Hematopoietic multipotent progenitor cell (in vitro differentiated cells): ENCODE data around the gene TIMM17B. TPM values are rescaled to one million over a fixed set of nuclear protein-coding genes. Genes with fewer than 3 reads are reported as not detected.

ENCODE experiments used
- DNase-seq, 3 donors: peaks; one replicate each; pipeline ENCODE4 v3.0.0-alpha.2; 2011 to 2015; ENCODE audit warnings: low read depth in 2 of 3, low spot score in 2 of 3
- total RNA-seq: library from RNA; depleted of rRNA; stranded (reverse); fragments of >200 nt; gene quantifications from one replicate; pipeline ENCODE4 v1.2.3, GENCODE V29; 2012

Gene TIMM17B
- 37.2 TPM for total RNA-seq

- DNase-seq: peak; percentile 72 to 96 (median 92)
These were observed at the start of gene TIMM17B, which contains the start of gene PQBP1 for GRCh38 chrX:48897625-48898306. TIMM17B (minus strand) TSS chrX:48897768; CDS start chrX:48897749, 19 bp downstream. PQBP1 (plus strand) TSS chrX:48897930; CDS start chrX:48898510, 580 bp downstream.

GRCh38 chrX:48945517-48946348 is 48.2 kb upstream of the TIMM17B start:
- peak in 1 of 3 donors; percentile 47 for DNase-seq

GRCh38 chrX:48942895-48943294 is 45.3 kb upstream of the TIMM17B start:
- DNase-seq: no peak

GRCh38 chrX:48940404-48940955 is 42.9 kb upstream of the TIMM17B start:
- DNase-seq: peak in 1 of 3 donors; percentile 19

- DNase-seq: no peak
These were observed 42.1 kb upstream of the TIMM17B start for GRCh38 chrX:48939524-48940228.

- peak in 2 of 3 donors; percentile 62 to 85 for DNase-seq
These were observed 41.3 kb upstream of the TIMM17B start for GRCh38 chrX:48938721-48939425.

- peak; percentile 76 to 93 (median 83) for DNase-seq
These were observed 39.7 kb upstream of the TIMM17B start for GRCh38 chrX:48937054-48937907.

GRCh38 chrX:48936429-48937053 is 39.0 kb upstream of the TIMM17B start:
- DNase-seq: no peak

- DNase-seq: no peak
These were observed 37.7 kb upstream of the TIMM17B start for GRCh38 chrX:48935301-48935670.

GRCh38 chrX:48934581-48935300 is 37.2 kb upstream of the TIMM17B start:
- DNase-seq: no peak

- DNase-seq: no peak
These were observed 36.2 kb upstream of the TIMM17B start for GRCh38 chrX:48933757-48934156.

- DNase-seq: no peak
These were observed 30.3 kb upstream of the TIMM17B start for GRCh38 chrX:48927736-48928382.

- DNase-seq: no peak
These were observed 29.6 kb upstream of the TIMM17B start for GRCh38 chrX:48927123-48927522.

GRCh38 chrX:48924270-48924669 is 26.7 kb upstream of the TIMM17B start:
- DNase-seq: no peak

GRCh38 chrX:48923771-48924170 is 26.2 kb upstream of the TIMM17B start:
- no peak for DNase-seq

- DNase-seq: no peak
These were observed 23.1 kb upstream of the TIMM17B start for GRCh38 chrX:48920718-48921104.

- DNase-seq: no peak
These were observed 22.6 kb upstream of the TIMM17B start for GRCh38 chrX:48919947-48920717.
